ENCODE measurements around the gene RNF214. TPM values are rescaled to one million over a fixed set of nuclear protein-coding genes. Genes with fewer than 3 reads are reported as not detected.

Gene RNF214
- total and polyA plus RNA-seq, 2 of the 13 experiments (the other 11 are each of a cell fraction or from before 2014, with no cell fraction given), result 10.7 to 12.6 TPM

- no peak for ATAC-seq
- intact Hi-C loops (cut with micrococcal nuclease; ENCODE audit: unreplicated experiment), result no loop called here
- Histone ChIP-seq H3K9me3 (ENCODE audit: low read length) (no peaks in the 10 kb centered on the region), H3K4me3 (replicated peaks in 1 of 3; ENCODE audit: insufficient read depth in 1 of 3, low read depth in 2 of 3, low read length in 3 of 3) (no peak overlapping the region), H3K4me2 (ENCODE audit: low read depth, low read length) (no peak overlapping the region), H2AFZ (ENCODE audit: low read length) (no peak overlapping the region), H3K9ac (ENCODE audit: insufficient read depth, low read depth, low read length) (no peak overlapping the region), H3K27me3 (ENCODE audit: control insufficient read depth in 1 of 2, insufficient read depth in 2 of 2, low read length in 2 of 2) (no peaks in the 10 kb centered on the region), H3K27ac (ENCODE audit: extremely low read length, insufficient read depth, low read length) (no peak overlapping the region), H3K36me3 (replicated peaks in 1 of 2; ENCODE audit: control insufficient read depth in 1 of 2, insufficient read depth in 2 of 2, low read length in 2 of 2) (peaks cover 3 to 6% of the 10 kb centered on the region in 2 experiments; a peak in 2 of 5 replicates), H4K20me1 (ENCODE audit: insufficient read depth, low read length) (no peaks in the 10 kb centered on the region), H3K79me2 (ENCODE audit: insufficient read depth, low read length) (no peaks in the 10 kb centered on the region), H3K4me1 (ENCODE audit: insufficient read depth, low read length) (peaks cover 9% of the 10 kb centered on the region)
- WGBS (ENCODE audit: low lambda C conversion rate), result 54% methylated on average over 4 of the region's 4 CpGs
- no TSS peak for BruUV-seq (replicated peaks)
- POLR2A ChIA-PET, result interaction anchor here (1.0 to 1.1 kb wide), 2 partner anchors 17 to 31 kb away, joined by 3 read pairs; partner anchors contain the start of gene SIDT2
- no peak for FAIRE-seq
- in situ Hi-C loops (cut with HindIII; ENCODE audit: extremely low pct_ligation_motif_present, low pct_unique_long_range_greater_than_20kb), result no loop called here
- CTCF ChIA-PET (ENCODE audit: low intra/inter-chr PET ratio, low total read pairs), result no interaction called here
- no peak for DNase-seq (ENCODE audit: low spot score)
- TF ChIP-seq ZNF629 (CRISPR knock-in tag; conservative IDR thresholded peaks at IDR 0.05) (no peak), ZBED4 (CRISPR knock-in tag; IDR thresholded peaks at IDR 0.05; ENCODE audit: borderline replicate concordance) (no peak), ZFP62 (CRISPR knock-in tag; IDR thresholded peaks at IDR 0.05) (no peak), ATRX (CRISPR knock-in tag; IDR thresholded peaks at IDR 0.05; ENCODE audit: borderline replicate concordance) (no peak), GTF3A (CRISPR knock-in tag; conservative IDR thresholded peaks at IDR 0.05) (no peak)
Measured at GRCh38 chr11:117195258-117195657, 37.2 kb upstream of the RNF214 start.

All from HepG2 (cell line).